Measurements from ENCODE around the gene CDH4.

CDH4 gene

DNA sequence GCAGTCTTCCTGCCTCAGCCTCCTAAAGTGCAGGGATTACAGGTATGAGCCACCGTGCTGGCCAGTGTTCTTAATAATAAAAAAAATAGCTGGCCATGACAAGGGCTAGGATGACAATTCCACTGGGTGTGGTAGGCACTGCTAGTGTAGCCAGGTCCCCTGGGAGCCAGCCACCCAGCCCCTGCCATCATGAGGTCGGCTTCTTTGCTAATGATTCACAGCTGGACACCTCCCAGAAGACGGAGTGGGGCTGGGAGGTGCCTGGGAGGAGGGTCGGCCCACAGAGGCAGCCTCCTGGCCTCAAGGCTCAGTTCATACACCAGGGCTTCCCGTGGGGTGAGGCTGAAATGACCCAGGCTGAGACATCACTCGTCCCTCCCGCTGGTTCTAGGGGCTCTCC lies 583.2 kb downstream of the CDH4 start:
- Mint-ChIP-seq H3K27me3 (ENCODE audit: low read depth) (no peaks in the 10 kb centered on the region), H3K9me3 (no peaks in the 10 kb centered on the region), H3K27ac (no peak overlapping the region), H3K4me1 (ENCODE audit: low read depth) (no peaks in the 10 kb centered on the region), H3K4me3 (no peak overlapping the region), H3K36me3 (ENCODE audit: low read depth) (no peaks in the 10 kb centered on the region)
- DNase-seq (ENCODE audit: low spot score): no peak

DNA sequence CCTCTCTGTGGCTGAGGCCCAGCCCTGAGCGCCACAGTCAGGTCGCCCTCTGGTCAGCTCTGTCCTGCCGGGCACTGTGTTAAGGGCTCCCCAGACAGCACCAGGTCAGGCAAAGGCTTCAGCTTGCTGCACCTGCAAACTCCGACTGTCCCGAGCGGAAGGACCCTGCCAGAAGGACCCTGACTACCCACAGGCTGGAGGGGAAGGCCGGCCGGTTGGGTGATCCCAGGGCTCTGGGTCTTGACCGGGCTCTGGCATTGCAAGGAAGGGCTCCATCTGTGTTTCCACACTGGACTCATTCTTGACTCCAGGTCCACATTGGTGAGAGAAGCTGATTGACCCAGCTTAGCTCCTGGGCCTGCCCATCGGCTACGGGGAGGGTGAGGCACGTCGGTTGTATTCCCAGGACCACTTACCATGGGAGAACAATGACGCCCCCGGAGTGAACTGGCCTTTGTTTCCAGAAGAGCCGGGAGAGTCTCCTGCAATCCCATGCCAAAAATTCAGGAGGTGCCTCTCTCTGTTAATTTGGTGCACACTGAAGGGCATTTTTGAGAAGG lies 583.8 kb downstream of the CDH4 start:
- no peaks in the 10 kb centered on the region for H3K36me3 Mint-ChIP-seq (ENCODE audit: low read depth)
- no peaks in the 10 kb centered on the region for H3K27me3 Mint-ChIP-seq (ENCODE audit: low read depth)
- no peaks in the 10 kb centered on the region for H3K4me1 Mint-ChIP-seq (ENCODE audit: low read depth)
- H3K9me3 Mint-ChIP-seq: no peaks in the 10 kb centered on the region
- no peak for DNase-seq (ENCODE audit: low spot score)
- no peak overlapping the region for H3K4me3 Mint-ChIP-seq
- H3K27ac Mint-ChIP-seq: no peak overlapping the region

DNA sequence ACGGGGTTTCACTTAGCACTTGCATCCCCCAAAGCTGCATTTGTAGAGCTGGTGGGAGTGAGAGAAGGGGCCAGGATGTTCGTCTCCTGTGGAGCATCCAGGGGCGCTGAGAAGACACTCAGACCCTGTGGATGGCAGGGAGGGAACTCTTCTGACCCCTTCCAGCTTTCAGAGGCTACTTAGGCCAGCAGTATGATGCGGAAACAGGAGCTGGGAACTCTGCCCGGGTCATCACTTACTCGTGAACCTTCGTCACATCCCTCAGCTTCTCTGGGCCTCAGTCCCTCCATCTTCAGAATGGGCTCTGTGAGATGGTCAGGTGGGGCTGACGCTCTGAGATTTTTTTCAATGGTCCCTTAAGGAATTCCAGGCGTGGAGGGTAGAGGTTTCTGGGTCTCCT lies 585.1 kb downstream of the CDH4 start:
- no peaks in the 10 kb centered on the region for H3K9me3 Mint-ChIP-seq
- no peaks in the 10 kb centered on the region for H3K27me3 Mint-ChIP-seq (ENCODE audit: low read depth)
- H3K27ac Mint-ChIP-seq: no peak overlapping the region

DNA sequence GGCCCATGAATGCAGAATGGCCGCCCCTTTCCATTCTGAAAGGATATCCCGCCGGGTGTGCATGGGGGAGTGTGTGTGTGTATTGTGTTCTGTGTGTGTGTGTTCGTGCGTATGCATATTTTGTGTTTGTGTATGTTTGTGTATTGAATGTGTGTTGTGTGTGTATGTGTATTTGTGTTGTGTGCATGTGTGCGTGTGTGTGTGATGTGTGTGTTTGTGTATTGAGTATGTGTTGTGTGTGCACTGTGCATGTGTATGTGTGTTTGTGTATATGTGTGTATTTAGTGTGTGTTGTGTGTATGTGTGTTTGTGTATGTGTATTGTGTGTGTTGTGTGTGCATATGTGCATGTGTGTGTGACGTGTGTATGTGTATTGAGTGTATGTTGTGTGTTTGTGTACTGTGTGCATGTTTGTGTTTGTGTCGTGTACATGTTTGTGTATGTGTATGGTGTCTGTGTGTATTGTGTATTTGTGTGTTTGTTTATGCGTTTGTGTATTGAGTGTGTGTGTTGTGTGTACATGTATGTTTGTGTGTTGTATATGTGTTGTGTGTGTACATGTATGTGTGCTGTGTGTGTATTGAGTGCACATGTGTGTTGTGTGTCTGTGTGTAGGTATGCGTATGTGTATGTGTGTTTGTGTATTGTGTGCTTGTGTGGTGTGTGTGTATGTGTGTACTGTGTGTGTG lies 587.3 kb downstream of the CDH4 start:
- Mint-ChIP-seq H3K36me3 (ENCODE audit: low read depth) (no peaks in the 10 kb centered on the region), H3K27me3 (ENCODE audit: low read depth) (no peaks in the 10 kb centered on the region), H3K27ac (no peak overlapping the region), H3K9me3 (no peaks in the 10 kb centered on the region), H3K4me1 (ENCODE audit: low read depth) (no peaks in the 10 kb centered on the region), H3K4me3 (no peak overlapping the region)
- no peak for DNase-seq (ENCODE audit: low spot score)

More for the DNA sequence above, 585.1 kb downstream of the CDH4 start:
- Mint-ChIP-seq H3K4me3 (no peak overlapping the region), H3K36me3 (ENCODE audit: low read depth) (no peaks in the 10 kb centered on the region), H3K4me1 (ENCODE audit: low read depth) (no peaks in the 10 kb centered on the region)
- no peak for DNase-seq (ENCODE audit: low spot score)

DNA sequence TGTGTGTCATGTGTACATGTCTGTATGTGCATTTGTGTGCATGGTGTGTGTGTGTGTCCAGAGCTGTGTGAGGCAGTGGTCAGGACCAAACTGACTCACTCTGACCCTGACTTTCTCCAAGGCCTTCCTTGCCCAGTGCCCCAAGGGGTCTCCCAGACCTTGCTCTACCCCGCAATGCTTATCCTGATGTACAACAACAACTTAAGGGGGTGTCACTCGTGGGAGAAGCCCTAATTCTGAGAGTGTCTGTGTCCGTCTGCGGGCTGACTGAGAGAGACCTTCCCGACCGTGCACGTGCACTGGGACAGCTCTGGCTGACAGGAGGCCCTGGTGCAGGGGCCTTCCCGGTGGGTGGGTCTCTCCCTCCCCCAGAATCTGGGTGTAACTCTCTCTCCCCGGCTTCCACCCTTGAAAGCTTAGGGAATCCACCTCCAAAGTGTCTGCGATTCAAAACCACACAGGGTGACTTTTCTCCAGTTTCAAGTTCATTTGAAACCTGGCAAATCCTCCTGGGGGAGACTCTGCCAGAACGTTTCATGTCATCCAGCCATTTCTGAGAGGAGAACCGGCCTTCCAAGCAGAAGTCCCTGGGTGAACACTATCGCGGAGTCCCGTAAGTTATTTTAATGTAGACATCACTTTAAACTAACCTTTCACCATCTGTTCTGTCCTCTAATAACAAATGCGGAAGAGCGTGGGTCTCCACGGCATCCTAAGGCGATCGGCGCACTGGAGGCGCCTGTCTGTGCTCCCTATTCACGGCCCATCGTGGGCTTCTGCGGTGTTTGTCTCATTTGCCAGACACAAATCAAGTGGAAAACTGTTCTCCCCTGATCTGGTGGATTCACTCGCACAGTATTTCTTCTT lies 588.1 kb downstream of the CDH4 start:
- no peaks in the 10 kb centered on the region for H3K9me3 Mint-ChIP-seq

DNA sequence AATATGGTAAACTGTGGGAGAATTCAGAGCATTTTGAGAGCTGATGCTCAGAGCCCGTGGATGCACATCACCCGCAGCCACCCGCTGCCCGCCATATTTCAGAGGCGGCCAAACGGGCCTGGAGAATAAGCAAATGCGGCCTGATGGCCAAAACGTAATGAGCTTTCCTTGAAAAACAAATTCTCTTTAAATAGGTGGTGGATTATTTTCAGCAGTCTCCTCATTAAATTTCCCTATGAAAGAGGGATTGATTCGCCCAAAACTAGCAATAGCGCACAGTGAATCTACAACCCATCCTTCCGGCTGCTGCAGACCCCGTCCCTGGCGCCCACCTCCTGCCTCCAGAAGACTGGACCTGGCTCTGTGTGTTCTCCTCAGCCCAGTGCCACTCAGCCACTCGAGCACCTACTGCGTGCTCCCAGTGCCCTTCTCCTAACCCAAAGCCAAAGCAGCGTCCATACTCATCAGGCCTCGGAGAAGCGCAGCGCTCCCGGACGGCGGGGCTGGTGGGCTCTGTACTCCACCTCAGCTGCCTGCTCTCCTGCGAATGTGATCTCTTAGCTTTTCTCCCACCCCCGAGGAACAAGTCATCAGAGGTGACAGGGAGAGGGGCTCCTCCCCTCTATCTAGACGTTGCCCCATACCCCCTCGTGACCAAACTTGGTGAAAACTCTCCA lies 588.9 kb downstream of the CDH4 start:
- Mint-ChIP-seq H3K4me3 (no peak overlapping the region), H3K36me3 (ENCODE audit: low read depth) (no peaks in the 10 kb centered on the region)
- no peak for DNase-seq (ENCODE audit: low spot score)

More for the DNA sequence above, 588.1 kb downstream of the CDH4 start:
- no peaks in the 10 kb centered on the region for H3K27me3 Mint-ChIP-seq (ENCODE audit: low read depth)
- H3K4me3 Mint-ChIP-seq: no peak overlapping the region
- no peak overlapping the region for H3K27ac Mint-ChIP-seq
- no peaks in the 10 kb centered on the region for H3K36me3 Mint-ChIP-seq (ENCODE audit: low read depth)
- no peak for DNase-seq (ENCODE audit: low spot score)
- no peaks in the 10 kb centered on the region for H3K4me1 Mint-ChIP-seq (ENCODE audit: low read depth)

DNA sequence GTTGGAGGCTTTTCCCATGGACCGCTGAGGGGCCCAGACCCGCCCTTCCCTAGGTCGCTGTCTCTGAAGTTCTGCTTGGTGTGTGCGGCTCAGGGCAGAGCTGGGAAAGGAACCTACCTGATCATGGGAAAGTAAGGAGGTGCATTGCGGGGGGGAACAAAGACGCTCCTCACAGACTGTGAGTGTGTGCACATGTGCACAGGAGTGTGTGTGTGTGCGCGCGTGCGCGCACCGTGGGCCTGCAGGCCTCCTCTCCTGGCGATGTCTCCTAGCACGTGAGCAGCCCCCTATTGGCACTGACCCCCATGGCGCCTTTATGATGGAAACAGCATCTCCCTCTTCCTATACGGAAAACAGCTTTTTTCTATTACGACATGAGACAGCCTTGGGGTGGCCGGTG lies 589.5 kb downstream of the CDH4 start:
- Mint-ChIP-seq H3K36me3 (ENCODE audit: low read depth) (no peaks in the 10 kb centered on the region), H3K4me3 (no peak overlapping the region), H3K9me3 (no peaks in the 10 kb centered on the region), H3K27me3 (ENCODE audit: low read depth) (no peaks in the 10 kb centered on the region), H3K27ac (no peak overlapping the region), H3K4me1 (ENCODE audit: low read depth) (no peaks in the 10 kb centered on the region)
- DNase-seq (ENCODE audit: low spot score): no peak

More for the DNA sequence above, 588.9 kb downstream of the CDH4 start:
- H3K9me3 Mint-ChIP-seq: no peaks in the 10 kb centered on the region
- H3K27me3 Mint-ChIP-seq (ENCODE audit: low read depth): no peaks in the 10 kb centered on the region
- H3K27ac Mint-ChIP-seq: no peak overlapping the region
- H3K4me1 Mint-ChIP-seq (ENCODE audit: low read depth): no peaks in the 10 kb centered on the region

DNA sequence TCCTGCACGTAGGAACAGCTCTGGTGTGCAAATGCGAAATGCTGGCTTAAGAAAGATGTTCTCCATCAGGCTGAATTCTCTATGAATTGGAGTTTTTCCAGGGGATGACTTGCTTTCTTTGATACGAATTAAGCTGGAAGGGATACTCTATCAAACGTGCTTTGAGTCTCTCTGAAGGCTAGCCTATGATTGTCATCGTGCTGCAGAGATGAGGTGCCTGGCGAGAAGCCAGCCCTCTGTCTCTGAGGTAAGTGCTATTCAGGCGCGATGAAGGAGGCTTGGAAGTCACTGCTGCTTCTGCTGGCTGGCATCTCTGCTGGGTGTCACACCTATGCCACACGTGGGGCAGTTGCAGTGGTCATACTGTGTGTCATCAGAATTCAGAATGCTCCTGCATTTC lies 589.9 kb downstream of the CDH4 start:
- no peak for DNase-seq (ENCODE audit: low spot score)
- no peaks in the 10 kb centered on the region for H3K9me3 Mint-ChIP-seq
- H3K4me1 Mint-ChIP-seq (ENCODE audit: low read depth): no peaks in the 10 kb centered on the region
- H3K36me3 Mint-ChIP-seq (ENCODE audit: low read depth): no peaks in the 10 kb centered on the region
- H3K27ac Mint-ChIP-seq: no peak overlapping the region
- H3K27me3 Mint-ChIP-seq (ENCODE audit: low read depth): no peaks in the 10 kb centered on the region
- no peak overlapping the region for H3K4me3 Mint-ChIP-seq

DNA sequence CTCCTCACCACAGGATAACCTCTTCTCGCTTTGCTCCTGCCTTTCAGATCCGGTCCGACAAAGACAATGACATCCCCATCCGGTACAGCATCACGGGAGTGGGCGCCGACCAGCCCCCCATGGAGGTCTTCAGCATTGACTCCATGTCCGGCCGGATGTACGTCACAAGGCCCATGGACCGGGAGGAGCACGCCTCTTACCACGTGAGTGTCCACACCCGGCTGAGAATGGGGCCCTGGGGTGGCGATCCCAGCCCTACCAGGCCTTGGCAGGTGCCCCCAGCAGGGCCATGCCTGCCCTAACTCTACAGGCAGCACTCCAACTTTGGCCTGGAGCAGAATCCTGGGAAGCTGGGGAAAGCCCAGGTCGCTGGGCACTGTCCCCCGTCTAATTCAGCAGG lies 592.6 kb downstream of the CDH4 start:
- H3K4me3 Mint-ChIP-seq: no peak overlapping the region
- no peaks in the 10 kb centered on the region for H3K27me3 Mint-ChIP-seq (ENCODE audit: low read depth)
- H3K4me1 Mint-ChIP-seq (ENCODE audit: low read depth): no peaks in the 10 kb centered on the region
- no peaks in the 10 kb centered on the region for H3K9me3 Mint-ChIP-seq
- DNase-seq (ENCODE audit: low spot score): no peak
- no peaks in the 10 kb centered on the region for H3K36me3 Mint-ChIP-seq (ENCODE audit: low read depth)
- H3K27ac Mint-ChIP-seq: no peak overlapping the region

DNA sequence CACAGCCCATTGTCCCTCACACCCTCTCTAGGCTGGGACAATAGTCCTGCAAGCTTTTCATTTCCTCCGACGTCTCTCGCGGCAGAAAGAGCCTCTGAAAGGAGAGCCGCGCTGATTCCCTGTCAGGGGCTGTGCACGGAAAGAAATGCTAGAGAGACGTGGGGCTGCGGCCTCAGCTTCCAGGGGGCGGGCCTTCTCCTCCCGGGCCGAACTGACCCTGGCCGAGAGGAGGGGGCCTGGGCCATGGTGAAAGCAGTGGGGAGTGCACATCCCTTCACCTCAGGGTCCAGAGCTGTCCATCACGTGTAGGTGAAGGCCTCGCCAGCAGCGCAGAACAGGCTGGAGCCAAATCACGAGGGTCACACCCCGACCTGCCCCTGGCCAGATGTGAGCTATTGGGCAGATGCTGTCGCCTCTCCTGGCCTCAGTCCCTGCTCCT lies 593.2 kb downstream of the CDH4 start:
- no peak overlapping the region for H3K27ac Mint-ChIP-seq
- H3K27me3 Mint-ChIP-seq (ENCODE audit: low read depth): no peaks in the 10 kb centered on the region
- no peaks in the 10 kb centered on the region for H3K4me1 Mint-ChIP-seq (ENCODE audit: low read depth)
- no peak for DNase-seq (ENCODE audit: low spot score)
- H3K36me3 Mint-ChIP-seq (ENCODE audit: low read depth): no peaks in the 10 kb centered on the region
- H3K4me3 Mint-ChIP-seq: no peak overlapping the region
- H3K9me3 Mint-ChIP-seq: no peaks in the 10 kb centered on the region

DNA sequence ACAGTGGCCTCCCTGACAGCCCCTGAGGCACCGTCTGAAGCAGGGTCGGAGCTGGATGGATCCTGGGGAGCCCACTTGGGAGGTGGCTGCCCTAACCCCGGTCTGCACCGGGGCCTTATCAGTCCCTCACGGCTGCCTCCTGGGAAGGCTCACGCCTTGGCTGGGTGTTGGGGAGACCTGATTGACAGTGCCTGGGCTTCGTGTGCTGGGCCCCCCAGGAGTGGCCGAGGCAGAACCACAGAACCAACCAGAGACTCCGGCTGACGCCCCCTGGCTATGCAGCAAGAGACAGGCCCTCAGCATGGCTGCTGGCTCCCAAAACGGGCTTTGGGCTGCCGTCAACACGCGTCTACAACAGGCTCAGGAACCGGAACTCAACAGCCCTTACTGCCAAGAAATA lies 594.0 kb downstream of the CDH4 start:
- H3K36me3 Mint-ChIP-seq (ENCODE audit: low read depth): no peaks in the 10 kb centered on the region
- H3K27me3 Mint-ChIP-seq (ENCODE audit: low read depth): no peaks in the 10 kb centered on the region
- H3K4me3 Mint-ChIP-seq: no peak overlapping the region
- DNase-seq (ENCODE audit: low spot score): no peak
- no peaks in the 10 kb centered on the region for H3K9me3 Mint-ChIP-seq
- no peak overlapping the region for H3K27ac Mint-ChIP-seq
- no peaks in the 10 kb centered on the region for H3K4me1 Mint-ChIP-seq (ENCODE audit: low read depth)

DNA sequence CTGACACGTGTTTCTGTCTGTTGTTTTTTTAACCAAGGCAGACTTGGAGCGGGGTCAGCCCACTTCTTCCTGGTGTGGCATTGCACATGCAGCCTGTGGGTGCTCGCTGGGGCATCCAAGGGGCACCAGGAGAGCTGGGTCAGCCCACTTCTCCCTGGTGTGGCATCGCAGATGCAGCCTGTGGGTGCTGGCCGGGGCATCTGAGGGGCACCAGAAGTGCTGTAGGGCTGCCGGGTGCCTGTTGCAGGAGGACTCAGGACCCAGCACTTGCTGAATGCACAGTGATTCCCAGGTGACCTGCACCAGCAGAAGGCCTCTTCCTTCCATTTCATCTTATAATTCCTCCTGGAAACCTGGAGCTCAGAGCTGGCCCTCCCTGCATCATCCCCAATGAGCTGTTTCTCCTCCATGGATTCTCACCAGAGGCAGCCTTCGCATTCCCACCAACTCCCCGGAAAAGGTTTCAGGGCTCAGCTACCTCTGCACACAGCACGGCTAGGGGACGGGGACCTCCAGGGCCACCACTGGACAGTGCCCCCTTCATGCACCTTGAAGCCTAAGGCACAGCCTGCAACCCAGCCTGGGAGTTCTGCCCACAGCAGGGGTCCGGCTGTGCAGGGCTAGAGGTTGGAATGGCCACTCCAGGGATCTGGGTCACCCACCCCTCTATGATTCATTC lies 594.8 kb downstream of the CDH4 start:
- H3K27me3 Mint-ChIP-seq (ENCODE audit: low read depth): no peaks in the 10 kb centered on the region
- DNase-seq (ENCODE audit: low spot score): no peak
- no peaks in the 10 kb centered on the region for H3K36me3 Mint-ChIP-seq (ENCODE audit: low read depth)
- no peak overlapping the region for H3K27ac Mint-ChIP-seq
- H3K9me3 Mint-ChIP-seq: no peaks in the 10 kb centered on the region
- no peak overlapping the region for H3K4me3 Mint-ChIP-seq
- H3K4me1 Mint-ChIP-seq (ENCODE audit: low read depth): no peaks in the 10 kb centered on the region

DNA sequence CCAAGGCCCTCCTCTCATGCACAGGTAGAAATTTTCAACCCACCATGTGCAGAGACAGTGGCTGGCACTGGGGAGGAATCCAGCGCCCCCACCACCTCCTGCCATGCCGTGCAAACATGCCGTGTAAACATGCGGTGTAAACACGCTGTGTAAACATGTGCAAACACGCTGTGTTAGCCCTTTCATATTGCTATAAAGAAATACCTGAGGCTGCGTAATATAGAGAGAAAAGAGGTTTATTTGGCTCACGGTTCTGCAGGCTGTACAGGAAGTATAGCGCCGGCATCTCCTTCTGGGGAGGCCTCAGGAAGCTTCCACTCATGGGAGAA lies 595.3 kb downstream of the CDH4 start:
- DNase-seq (ENCODE audit: low spot score): no peak
- Mint-ChIP-seq H3K4me1 (ENCODE audit: low read depth) (no peaks in the 10 kb centered on the region), H3K9me3 (no peaks in the 10 kb centered on the region), H3K27ac (no peak overlapping the region), H3K27me3 (ENCODE audit: low read depth) (no peaks in the 10 kb centered on the region), H3K36me3 (ENCODE audit: low read depth) (no peaks in the 10 kb centered on the region), H3K4me3 (no peak overlapping the region)
